PC-3 (cell line): ENCODE data around the gene LGALS13. TPM values are rescaled to one million over a fixed set of nuclear protein-coding genes. Genes with fewer than 3 reads are reported as not detected.
A peak's percentile ranks its signal among the peaks of the same experiment; 100 is the strongest.

Experiments
- ATAC-seq: fragments of 200-7000 bp; cut with Tn5 transposase; 2 replicates; pipeline ENCODE4 v1.9.1; 2020; ENCODE audit warnings: mild to moderate bottlenecking, moderate library complexity
- BruUV-seq: library from RNA; stranded (reverse); fragments of 400-500 nt; replicated peaks from 2 replicates; lab custom pipeline; 2021; lab: Mats Ljungman, UMichigan
- CTCF ChIA-PET: fragments of 300-600 bp; sonication (Branson Sonifier 250); formaldehyde crosslinking; loops from one replicate; lab custom pipeline; 2022; ENCODE audit warnings: antibody characterized with exemption; lab: Charles Lee
- POLR2A ChIA-PET: fragments of 300-600 bp; sonication (Branson Sonifier 250); formaldehyde crosslinking; loops from one replicate; lab custom pipeline; 2022; ENCODE audit warnings: antibody characterized with exemption; ENCODE audit not compliant: unreplicated experiment; lab: Charles Lee
- DNase-seq: peaks from one replicate; pipeline ENCODE4 v3.0.0-alpha.2; 2015
- H2AFZ ChIP-seq: fragments of 300-600 bp; sonication (generic); 2 replicates; pipeline ENCODE4 v1.6.0; 2016; ENCODE audit warnings: antibody characterized with exemption, low read length
- H3F3A ChIP-seq: fragments of 300-600 bp; sonication (generic); one replicate; pipeline ENCODE4 v1.6.0; 2017; ENCODE audit warnings: antibody characterized with exemption, low read length, control low read depth, mild to moderate bottlenecking; ENCODE audit not compliant: unreplicated experiment
- H3K27ac ChIP-seq: fragments of 300-600 bp; sonication (generic); 2 replicates; pipeline ENCODE4 v1.5.1; 2016; ENCODE audit warnings: mild to moderate bottlenecking, low read length
- H3K27me3 ChIP-seq: fragments of 300-600 bp; sonication (generic); 2 replicates; pipeline ENCODE4 v1.6.1; 2016; ENCODE audit warnings: low read length, mixed read lengths
- H3K36me3 ChIP-seq: fragments of 300-600 bp; sonication (generic); 2 replicates; pipeline ENCODE4 v1.6.1; 2016; ENCODE audit warnings: low read depth, mixed run types, low read length, mixed read lengths
- H3K4me1 ChIP-seq: fragments of 300-600 bp; sonication (generic); 2 replicates; pipeline ENCODE4 v1.5.1; 2016; ENCODE audit warnings: low read length; ENCODE audit not compliant: insufficient read depth
- H3K4me2 ChIP-seq: fragments of 300-600 bp; sonication (generic); 2 replicates; pipeline ENCODE4 v1.6.0; 2016; ENCODE audit warnings: low read length
- H3K4me3 ChIP-seq: fragments of 300-600 bp; sonication (generic); 2 replicates; pipeline ENCODE4 v1.5.1; 2016; ENCODE audit warnings: mild to moderate bottlenecking, low read length, mixed read lengths
- H3K79me2 ChIP-seq: fragments of 300-600 bp; sonication (generic); 2 replicates; pipeline ENCODE4 v1.6.1; 2017; ENCODE audit warnings: low read length, mixed read lengths
- H3K9ac ChIP-seq: fragments of 300-600 bp; sonication (generic); 2 replicates; pipeline ENCODE4 v1.6.0; 2016; ENCODE audit warnings: mild to moderate bottlenecking, low read length
- H3K9me2 ChIP-seq: fragments of 300-600 bp; sonication (generic); replicated peaks from 2 replicates; pipeline ENCODE4 v1.6.1; 2016; ENCODE audit warnings: mixed run types, low read length, mixed read lengths
- H3K9me3 ChIP-seq: fragments of 300-600 bp; sonication (generic); 2 replicates; pipeline ENCODE4 v1.6.1; 2016; ENCODE audit warnings: low read length, mixed read lengths
- H4K20me1 ChIP-seq: fragments of 300-600 bp; sonication (generic); 2 replicates; pipeline ENCODE4 v1.6.1; 2016; ENCODE audit warnings: low read length, mixed read lengths
- EZH2 ChIP-seq: fragments of 300-600 bp; sonication (generic); IDR thresholded peaks from one replicate; pipeline ENCODE4 v1.6.1; 2017; ENCODE audit warnings: antibody characterized with exemption, mild to moderate bottlenecking, low read length; ENCODE audit not compliant: unreplicated experiment
- EZH2phosphoT487 ChIP-seq: fragments of 300-600 bp; sonication (generic); IDR thresholded peaks from 2 replicates; pipeline ENCODE4 v1.6.1; 2018; ENCODE audit warnings: mild to moderate bottlenecking, antibody characterized with exemption, low read length, borderline replicate concordance
- intact Hi-C: fragments of 100-400 bp; cut with micrococcal nuclease; formaldehyde crosslinking; loops from 2 replicates; pipeline ENCODE4 v1.9.0; 2023
- total RNA-seq: library from RNA; depleted of rRNA; stranded (reverse); fragments of >200 nt; gene quantifications from 2 replicates; pipeline ENCODE4 v1.2.3, GENCODE V29; 2014
- TF ChIP-seq, protein P1 (sequence below): fragments of 300-600 bp; sonication (generic); conservative IDR thresholded peaks from 2 replicates; pipeline ENCODE4 v1.5.1; 2017; ENCODE audit warnings: antibody characterized with exemption, low read depth, mild to moderate bottlenecking, low read length

Gene LGALS13
- total RNA-seq, 1 experiment from 2014 or later: not detected

DNA sequence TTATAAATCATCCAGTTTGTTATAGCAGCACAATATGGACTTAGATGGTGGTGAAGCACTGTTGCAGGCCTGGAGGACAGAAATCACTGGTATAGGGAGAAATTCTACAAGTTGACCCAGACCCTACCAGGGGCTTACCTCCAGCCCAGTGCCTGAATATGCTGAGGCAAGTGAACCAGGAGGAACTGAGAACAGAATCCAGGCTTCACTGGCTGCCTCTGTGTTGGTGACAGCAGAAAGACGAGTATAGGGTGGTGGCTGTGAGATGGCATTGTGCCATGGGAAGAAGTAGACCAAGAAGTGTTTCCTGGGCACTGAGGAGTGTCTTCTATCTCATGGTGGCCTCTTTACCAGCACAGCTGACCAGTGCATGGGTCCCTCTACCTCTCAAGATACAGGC, 46.4 kb upstream of the LGALS13 start:
- POLR2A ChIA-PET: no interaction called here
- H3K4me2 ChIP-seq: no peak overlapping the region
- H3K4me1 ChIP-seq: peaks cover 16% of the 10 kb centered on the region
- H4K20me1 ChIP-seq: no peaks in the 10 kb centered on the region
- no peaks in the 10 kb centered on the region for H3K9me3 ChIP-seq
- no peak overlapping the region for H3K27ac ChIP-seq
- no peaks in the 10 kb centered on the region for H3K9me2 ChIP-seq
- DNase-seq (no peak), ATAC-seq (no peak)
- H3K27me3 ChIP-seq: no peaks in the 10 kb centered on the region
- no TSS peak for BruUV-seq
- no peaks in the 10 kb centered on the region for H3K36me3 ChIP-seq
- no peak overlapping the region for H3K9ac ChIP-seq
- intact Hi-C loops: no loop called here
- no peak overlapping the region for H2AFZ ChIP-seq
- no peaks in the 10 kb centered on the region for H3F3A ChIP-seq
- no peaks in the 10 kb centered on the region for H3K79me2 ChIP-seq
- TF ChIP-seq EZH2phosphoT487: no peak
- TF ChIP-seq, protein P1, sequence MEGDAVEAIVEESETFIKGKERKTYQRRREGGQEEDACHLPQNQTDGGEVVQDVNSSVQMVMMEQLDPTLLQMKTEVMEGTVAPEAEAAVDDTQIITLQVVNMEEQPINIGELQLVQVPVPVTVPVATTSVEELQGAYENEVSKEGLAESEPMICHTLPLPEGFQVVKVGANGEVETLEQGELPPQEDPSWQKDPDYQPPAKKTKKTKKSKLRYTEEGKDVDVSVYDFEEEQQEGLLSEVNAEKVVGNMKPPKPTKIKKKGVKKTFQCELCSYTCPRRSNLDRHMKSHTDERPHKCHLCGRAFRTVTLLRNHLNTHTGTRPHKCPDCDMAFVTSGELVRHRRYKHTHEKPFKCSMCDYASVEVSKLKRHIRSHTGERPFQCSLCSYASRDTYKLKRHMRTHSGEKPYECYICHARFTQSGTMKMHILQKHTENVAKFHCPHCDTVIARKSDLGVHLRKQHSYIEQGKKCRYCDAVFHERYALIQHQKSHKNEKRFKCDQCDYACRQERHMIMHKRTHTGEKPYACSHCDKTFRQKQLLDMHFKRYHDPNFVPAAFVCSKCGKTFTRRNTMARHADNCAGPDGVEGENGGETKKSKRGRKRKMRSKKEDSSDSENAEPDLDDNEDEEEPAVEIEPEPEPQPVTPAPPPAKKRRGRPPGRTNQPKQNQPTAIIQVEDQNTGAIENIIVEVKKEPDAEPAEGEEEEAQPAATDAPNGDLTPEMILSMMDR: no peak
- no peak for TF ChIP-seq EZH2
- CTCF ChIA-PET: no interaction called here
- H3K4me3 ChIP-seq: no peak overlapping the region

DNA sequence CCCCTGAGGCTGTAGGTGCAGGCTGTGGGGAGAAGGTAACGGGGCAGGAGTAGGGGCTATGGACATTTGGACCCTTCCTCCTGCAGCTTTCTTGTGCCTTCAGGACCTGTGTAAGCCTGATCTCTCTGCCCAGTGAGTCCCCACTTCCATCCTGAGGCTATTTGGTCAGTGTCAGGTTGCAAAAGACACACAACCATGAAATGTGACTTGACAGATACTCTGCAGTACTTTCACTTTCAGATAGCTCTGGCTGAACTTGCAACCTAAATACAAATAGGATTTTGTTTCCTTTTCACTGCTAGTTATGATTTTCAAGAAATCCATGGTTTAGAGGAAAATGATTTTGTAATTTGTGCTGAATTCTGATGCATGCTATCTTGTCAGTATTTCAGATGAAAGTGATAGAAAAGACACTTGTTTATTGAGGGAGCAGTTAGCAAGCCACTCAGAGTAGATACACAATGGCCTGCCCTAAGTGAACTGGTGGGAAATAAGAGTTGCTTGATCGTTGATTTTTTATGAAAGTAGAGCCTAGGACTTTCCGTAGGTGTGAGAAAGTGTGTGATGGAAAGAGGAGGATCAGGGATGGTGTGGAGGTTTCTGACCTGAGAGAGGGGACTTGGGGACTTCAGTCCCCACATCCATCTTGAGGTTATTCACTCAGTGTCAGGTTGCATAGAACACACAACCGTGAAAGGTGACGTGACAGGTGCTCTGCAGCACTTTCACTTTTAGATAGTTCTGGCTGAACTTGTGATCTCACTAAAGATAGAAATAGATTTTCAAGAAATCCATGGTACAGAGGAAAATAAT, 44.3 kb upstream of the LGALS13 start:
- Histone ChIP-seq H4K20me1 (no peaks in the 10 kb centered on the region), H3K27me3 (no peaks in the 10 kb centered on the region), H3K79me2 (no peaks in the 10 kb centered on the region), H3K36me3 (no peaks in the 10 kb centered on the region), H3K9ac (no peak overlapping the region), H2AFZ (peak overlapping the region; percentile 57), H3K4me3 (peak overlapping the region; percentile 58), H3K4me1 (peaks cover 19% of the 10 kb centered on the region), H3K9me3 (no peaks in the 10 kb centered on the region), H3K27ac (peak overlapping the region; percentile 31), H3K4me2 (peak overlapping the region; percentile 87), H3K9me2 (no peaks in the 10 kb centered on the region), H3F3A (no peaks in the 10 kb centered on the region)
- TF ChIP-seq EZH2phosphoT487: no peak
- DNase-seq (peak; percentile 76), ATAC-seq (peak; percentile 99)
- intact Hi-C loops: no loop called here
- no TSS peak for BruUV-seq
- ChIA-PET CTCF (no interaction called here), POLR2A (interaction anchor here (0.6 kb wide), 1 partner anchor 122 kb away, joined by 5 read pairs; the partner anchor contains the start of gene RPS16)

DNA sequence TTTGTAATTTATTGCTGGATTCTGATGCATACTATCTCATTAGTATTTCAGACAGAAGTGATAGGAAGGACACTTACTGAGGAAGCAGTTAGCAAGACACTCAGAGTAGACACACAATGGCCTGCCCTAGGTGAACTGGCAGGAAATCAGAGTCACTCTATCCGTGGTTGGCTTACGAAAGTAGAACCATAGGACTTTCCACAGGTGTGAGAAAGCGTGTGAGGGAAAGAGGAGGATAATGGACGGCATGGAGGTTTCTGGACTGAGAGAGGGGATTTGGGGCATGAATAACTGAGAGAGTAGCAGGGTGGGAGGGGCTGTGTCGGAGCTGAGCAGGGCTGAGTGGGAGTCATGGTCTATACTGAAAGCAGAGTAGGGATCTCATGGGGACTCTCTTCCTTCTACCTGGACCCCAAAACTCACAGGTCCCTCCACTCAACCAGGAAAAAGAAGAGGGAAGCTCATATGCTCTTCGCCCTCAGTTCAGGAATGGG, 43.7 kb upstream of the LGALS13 start:
- Histone ChIP-seq H3K9me2 (no peaks in the 10 kb centered on the region), H3K9me3 (no peaks in the 10 kb centered on the region), H3K4me3 (peak overlapping the region; percentile 58), H3K4me2 (peak overlapping the region; percentile 87), H3K9ac (no peak overlapping the region), H3F3A (no peaks in the 10 kb centered on the region), H2AFZ (peak overlapping the region; percentile 57; the same call in 1 of the 2 replicates), H3K36me3 (no peaks in the 10 kb centered on the region), H3K27ac (no peak overlapping the region), H3K79me2 (no peaks in the 10 kb centered on the region), H3K4me1 (peaks cover 25% of the 10 kb centered on the region), H4K20me1 (no peaks in the 10 kb centered on the region), H3K27me3 (no peaks in the 10 kb centered on the region)
- ChIA-PET CTCF (no interaction called here), POLR2A (no interaction called here)
- BruUV-seq: no TSS peak
- no peak for DNase-seq
- intact Hi-C loops: no loop called here
- no peak for TF ChIP-seq EZH2
- TF ChIP-seq, protein P1: no peak
- no peak for TF ChIP-seq EZH2phosphoT487
- no peak for ATAC-seq
